ENCODE measurements around the gene SERPINB3. TPM values are rescaled to one million over a fixed set of nuclear protein-coding genes. Genes with fewer than 3 reads are reported as not detected.

Gene SERPINB3
- total RNA-seq, 1 donor from 2014 or later: not detected

Other genes starting within 250 kb of the SERPINB3 start
- gene VPS4B, start 239.4 kb downstream of the SERPINB3 start, total RNA-seq: 20.6 TPM
- gene SERPINB5, start 184.9 kb downstream of the SERPINB3 start, total RNA-seq: not detected
- gene SERPINB12, start 119.5 kb downstream of the SERPINB3 start, total RNA-seq: not detected
- not detected for gene SERPINB13, start 74.5 kb downstream of the SERPINB3 start, total RNA-seq
- not detected for gene SERPINB4, start 17.6 kb downstream of the SERPINB3 start, total RNA-seq
- not detected for gene SERPINB11, start 41.1 kb upstream of the SERPINB3 start, total RNA-seq
- gene SERPINB7, start 113.5 kb upstream of the SERPINB3 start, total RNA-seq: not detected
- not detected for gene SERPINB2, start 225.8 kb upstream of the SERPINB3 start, total RNA-seq
- gene SERPINB10, start 246.1 kb upstream of the SERPINB3 start, total RNA-seq: not detected

Measured in left ventricle myocardium superior (tissue), 1 donor.